Upper lobe of left lung (tissue), 4 donors: ENCODE results near the gene SENP3.

ENCODE experiments used
- CTCF ChIP-seq, 6 experiments: fragments of 450-650 bp in 4 of 6; fragments of 200-600 bp in 2 of 6; sonication (generic) in 2 of 6; IDR thresholded peaks; one replicate each; pipeline ENCODE4 v1.5.1; 2016 to 2019; ENCODE audit warnings: antibody characterized with exemption in 6 of 6
- POLR2A ChIP-seq, 4 donors: fragments of 450-650 bp; IDR thresholded peaks; one replicate each; pipeline ENCODE4 v1.5.1; 2016 to 2017; ENCODE audit warnings: antibody characterized with exemption in 4 of 4, mild to moderate bottlenecking in 2 of 4

GRCh38 chr17:7583253-7584109, 21.8 kb downstream of the SENP3 start, which contains the start of gene MPDU1:
- TF ChIP-seq CTCF (IDR thresholded peaks at IDR 0.05) = peak in 4 of 6 experiments; percentile 4 to 25 (median 14)
- TF ChIP-seq POLR2A (IDR thresholded peaks at IDR 0.05) = peak in 3 of 4 donors; percentile 76 to 80 (median 79)
